ENCODE results near the gene EIF3F. TPM values are rescaled to one million over a fixed set of nuclear protein-coding genes. Genes with fewer than 3 reads are reported as not detected.

EIF3F gene
- total RNA-seq, 4 donors from 2014 or later: 140 to 169 (median 148) TPM

DNA sequence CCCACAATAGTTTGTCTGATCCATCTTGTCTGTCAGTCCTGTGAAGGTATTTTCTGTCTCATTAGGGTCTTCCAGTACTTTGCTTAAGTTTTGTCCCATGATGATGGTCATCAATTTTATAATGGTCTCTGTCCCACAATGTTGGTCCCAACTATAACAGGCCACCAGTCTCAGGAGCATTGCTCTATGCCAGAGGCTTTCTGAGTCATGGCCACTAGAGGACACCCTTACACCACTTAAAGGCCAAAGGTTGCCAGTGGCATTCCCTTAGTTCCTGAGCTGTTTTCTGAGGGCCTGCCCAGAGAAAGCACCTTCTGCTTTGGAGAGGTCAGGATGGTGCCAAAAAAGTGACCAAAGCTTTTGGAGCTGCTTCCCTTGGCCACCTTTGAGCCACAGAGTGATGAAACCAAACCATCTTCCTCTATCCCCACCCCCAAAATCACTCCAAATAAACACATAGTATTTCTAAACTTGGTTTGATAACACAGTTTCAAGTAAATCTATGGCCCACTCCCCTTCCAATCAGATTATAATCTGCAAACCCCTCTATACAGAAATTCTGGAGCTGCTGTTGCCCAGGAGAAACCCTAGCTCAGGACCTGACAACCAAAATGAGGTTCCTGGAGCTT is 19.3 kb downstream of the EIF3F start:
- TF ChIP-seq, protein P1, sequence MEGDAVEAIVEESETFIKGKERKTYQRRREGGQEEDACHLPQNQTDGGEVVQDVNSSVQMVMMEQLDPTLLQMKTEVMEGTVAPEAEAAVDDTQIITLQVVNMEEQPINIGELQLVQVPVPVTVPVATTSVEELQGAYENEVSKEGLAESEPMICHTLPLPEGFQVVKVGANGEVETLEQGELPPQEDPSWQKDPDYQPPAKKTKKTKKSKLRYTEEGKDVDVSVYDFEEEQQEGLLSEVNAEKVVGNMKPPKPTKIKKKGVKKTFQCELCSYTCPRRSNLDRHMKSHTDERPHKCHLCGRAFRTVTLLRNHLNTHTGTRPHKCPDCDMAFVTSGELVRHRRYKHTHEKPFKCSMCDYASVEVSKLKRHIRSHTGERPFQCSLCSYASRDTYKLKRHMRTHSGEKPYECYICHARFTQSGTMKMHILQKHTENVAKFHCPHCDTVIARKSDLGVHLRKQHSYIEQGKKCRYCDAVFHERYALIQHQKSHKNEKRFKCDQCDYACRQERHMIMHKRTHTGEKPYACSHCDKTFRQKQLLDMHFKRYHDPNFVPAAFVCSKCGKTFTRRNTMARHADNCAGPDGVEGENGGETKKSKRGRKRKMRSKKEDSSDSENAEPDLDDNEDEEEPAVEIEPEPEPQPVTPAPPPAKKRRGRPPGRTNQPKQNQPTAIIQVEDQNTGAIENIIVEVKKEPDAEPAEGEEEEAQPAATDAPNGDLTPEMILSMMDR (IDR thresholded peaks at IDR 0.05; ENCODE audit: low read depth): no peak

- TF ChIP-seq, protein P1 (IDR thresholded peaks at IDR 0.05; ENCODE audit: low read depth): no peak
These were observed 21.1 kb downstream of the EIF3F start for GRCh38 chr11:8008212-8008611.

DNA sequence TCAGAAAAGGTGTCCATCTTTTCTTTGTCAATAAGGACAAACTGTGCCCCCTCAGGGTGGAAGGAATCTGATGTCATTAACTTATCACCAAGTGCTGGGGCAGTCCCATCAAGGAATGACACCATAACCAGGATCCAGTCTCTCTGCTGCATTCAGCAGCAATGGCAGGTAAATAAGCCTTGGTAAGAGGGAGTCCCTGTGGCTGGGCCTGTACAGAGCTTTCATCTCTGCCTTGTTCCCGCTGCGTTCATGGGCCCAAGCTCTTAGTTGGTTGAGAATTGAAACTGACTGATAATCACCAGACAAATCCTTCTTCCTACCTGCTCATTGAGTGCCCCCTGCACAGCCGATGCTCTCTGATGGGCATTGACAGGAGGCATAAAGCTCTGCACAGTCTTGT is 22.7 kb downstream of the EIF3F start:
- TF ChIP-seq, protein P1 (IDR thresholded peaks at IDR 0.05; ENCODE audit: low read depth): no peak

DNA sequence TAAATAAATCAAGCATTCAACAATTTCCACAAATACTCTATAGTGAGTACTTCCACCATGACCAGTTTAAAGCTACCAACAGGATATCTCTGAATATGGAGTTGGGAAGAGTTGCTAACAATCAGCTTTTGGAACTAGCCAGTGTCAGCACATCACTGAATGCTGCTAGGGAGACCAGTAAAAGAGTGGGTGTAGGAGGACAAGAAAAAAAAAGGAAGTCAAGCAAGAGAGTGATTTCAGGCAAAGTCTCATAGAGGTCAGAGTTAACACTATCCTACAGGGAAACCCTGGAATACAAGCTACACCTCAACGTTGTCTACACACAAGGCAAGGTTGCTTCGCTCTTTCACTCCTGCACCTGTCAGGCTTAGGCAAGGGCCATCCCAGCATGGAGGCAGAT is 24.2 kb downstream of the EIF3F start:
- TF ChIP-seq, protein P1 (IDR thresholded peaks at IDR 0.05; ENCODE audit: low read depth): no peak

DNA sequence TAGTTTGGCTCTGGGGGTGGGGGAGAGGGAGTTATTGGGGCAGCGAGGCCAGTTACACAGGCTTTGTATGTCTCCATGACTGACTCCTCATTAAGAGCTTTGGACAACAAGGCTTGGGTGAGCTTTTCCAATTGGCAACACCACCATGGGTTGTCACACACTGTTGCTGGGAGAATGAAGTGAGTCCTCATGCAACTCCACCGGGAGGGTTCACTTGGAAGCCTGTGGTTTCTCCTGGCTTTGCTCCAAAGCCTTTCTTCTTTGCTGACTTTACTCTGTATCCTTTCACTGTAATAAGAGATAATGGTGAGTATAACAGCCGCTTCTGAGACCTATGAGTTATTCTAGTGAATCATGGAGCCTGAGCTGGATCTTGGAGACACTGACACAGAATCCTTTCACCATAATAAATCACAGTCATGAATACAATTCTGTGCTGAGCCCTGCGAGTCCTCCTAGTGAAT is 24.9 kb downstream of the EIF3F start:
- TF ChIP-seq, protein P1 (IDR thresholded peaks at IDR 0.05; ENCODE audit: low read depth): no peak

DNA sequence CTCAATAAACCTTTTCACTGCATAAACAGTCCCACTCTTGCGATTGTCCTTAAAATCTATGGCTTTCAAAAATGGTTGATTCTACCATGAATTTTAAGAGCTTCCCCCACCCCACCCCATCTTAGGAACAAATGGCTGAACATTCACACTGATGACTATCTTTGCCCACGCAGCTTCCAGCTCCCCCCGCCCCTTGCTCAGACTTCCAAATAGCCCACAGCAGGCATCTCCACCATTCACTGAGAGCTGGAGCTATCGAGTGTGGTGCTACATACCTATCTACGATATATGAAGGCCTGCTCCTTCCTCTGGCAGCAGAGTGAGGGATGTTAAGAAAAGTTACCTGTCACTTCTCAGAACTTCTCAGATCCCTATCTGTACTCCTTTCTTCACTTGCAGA is 26.7 kb downstream of the EIF3F start:
- TF ChIP-seq, protein P1 (IDR thresholded peaks at IDR 0.05; ENCODE audit: low read depth): no peak

- TF ChIP-seq, protein P1 (IDR thresholded peaks at IDR 0.05; ENCODE audit: low read depth): no peak
These were observed 28.7 kb downstream of the EIF3F start for GRCh38 chr11:8015753-8016239.
